Activated gamma-delta T cell (primary cell): Measurements from ENCODE around the gene SYNE2.
A peak's percentile ranks its signal among the peaks of the same experiment; 100 is the strongest.
"Not testable (repeated sequence)": the region's sequence is repeated elsewhere in the genome, so short reads cannot be mapped to it uniquely, and the experiment has no call there.

Experiments used
- DNase-seq: peaks from one replicate; lab custom pipeline; 2025; lab: John Stamatoyannopoulos, UW
- total RNA-seq, 2 donors: gene quantifications; one replicate each; lab custom pipeline; 2026; lab: John Stamatoyannopoulos, UW

Gene SYNE2
- total RNA-seq: 1,781 to 2,044 reads per million in 2 donors

DNA sequence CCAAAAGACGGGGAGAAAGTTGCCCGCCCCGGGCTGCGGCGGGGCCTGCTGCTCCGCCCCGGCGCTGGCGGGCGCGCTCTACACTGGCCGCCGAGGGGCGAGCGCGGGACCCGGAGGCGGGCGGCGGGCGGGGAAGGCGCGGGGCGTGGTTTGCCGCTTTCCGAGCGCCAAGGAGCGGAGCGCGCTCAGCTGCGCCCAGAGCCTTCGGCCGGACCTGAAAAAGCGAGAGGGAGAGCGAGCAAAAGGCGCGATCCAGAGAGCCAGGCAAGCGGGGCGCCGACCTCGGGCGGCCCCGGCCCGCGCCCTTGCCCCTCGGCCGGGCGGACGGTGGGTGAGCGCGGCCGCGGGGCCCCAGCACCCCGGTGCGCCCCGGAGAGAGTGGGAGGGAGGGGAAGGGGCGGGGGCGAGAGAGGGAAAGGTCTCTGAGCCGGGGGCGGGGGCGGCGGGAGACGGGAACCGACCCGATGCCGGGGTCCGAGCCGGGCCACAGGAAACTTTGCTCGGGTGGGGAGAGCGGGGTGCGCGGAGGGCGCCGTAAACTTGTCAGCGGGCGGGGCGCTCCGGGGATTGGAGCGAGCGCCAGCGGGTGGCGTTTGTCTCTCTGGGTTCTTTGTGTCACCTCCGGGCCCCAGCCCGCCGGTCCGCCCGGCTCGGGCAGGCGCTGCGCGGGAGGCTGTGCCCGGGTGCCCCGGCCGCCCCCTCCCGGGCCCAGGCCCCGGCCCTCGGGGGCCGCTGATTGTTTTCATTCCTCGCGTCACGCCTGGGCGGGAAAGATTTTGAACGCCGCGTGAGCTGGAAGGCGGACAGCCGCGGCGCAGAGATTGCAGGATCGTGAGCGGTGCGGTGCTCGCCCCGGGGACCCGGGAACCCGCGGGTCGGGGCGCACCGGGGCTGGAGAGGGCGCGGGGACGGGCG is at the start of gene SYNE2:
TSS of gene SYNE2 (plus strand) at position 188 of the 915 bp plus-strand sequence. CDS start 56,145 bp downstream, outside the sequence.
- DNase-seq: peak; percentile 69

DNA sequence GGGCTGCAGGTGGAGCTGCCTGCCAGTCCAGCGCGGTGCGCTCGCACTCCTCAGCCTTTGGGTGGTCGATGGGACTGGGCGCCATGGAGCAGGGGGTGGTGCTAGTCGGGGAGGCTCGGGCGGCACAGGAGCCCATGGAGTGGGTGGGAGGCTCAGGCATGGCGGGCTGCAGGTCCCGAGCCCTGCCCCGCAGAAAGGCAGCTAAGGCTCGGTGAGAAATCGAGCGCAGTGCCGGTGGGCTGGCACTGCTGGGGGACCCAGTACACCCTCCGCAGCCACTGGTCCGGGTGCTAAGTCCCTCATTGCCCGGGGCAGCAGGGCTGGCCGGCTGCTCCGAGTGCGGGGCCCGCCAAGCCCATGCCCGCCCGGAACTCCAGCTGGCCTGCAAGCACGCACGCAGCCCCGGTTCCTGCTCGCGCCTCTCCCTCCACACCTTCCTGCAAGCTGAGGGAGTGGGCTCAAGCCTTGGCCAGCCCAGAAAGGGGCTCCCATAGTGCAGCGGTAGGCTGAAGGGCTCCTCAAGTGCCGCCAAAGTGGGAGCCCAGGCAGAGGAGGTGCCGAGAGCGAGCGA is 49.5 kb upstream of the SYNE2 start:
- not testable (repeated sequence) for DNase-seq

- DNase-seq: not testable (repeated sequence)
Measured at GRCh38 chr14:63806064-63806463, 46.7 kb upstream of the SYNE2 start.

- not testable (repeated sequence) for DNase-seq
Measured at GRCh38 chr14:63811692-63812091, 41.1 kb upstream of the SYNE2 start.

DNA sequence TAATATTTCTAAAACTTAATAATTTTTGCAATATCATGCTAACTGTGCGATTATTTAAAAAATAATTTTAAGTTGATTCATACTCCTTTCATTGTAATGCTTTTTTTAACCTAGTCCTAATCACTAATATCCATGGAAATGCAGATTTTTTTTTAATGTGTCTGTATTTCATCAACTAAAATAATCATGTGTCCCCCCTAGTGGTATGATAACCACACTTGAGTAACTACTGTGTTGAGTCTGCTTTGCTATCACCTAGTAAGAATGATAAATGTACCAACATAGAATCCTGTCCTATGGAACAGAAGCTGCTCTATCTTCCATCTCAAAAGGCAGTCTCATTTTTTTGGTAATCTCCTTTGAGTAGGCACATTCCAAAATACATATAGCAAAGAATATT is 19.1 kb upstream of the SYNE2 start:
- no peak for DNase-seq

DNA sequence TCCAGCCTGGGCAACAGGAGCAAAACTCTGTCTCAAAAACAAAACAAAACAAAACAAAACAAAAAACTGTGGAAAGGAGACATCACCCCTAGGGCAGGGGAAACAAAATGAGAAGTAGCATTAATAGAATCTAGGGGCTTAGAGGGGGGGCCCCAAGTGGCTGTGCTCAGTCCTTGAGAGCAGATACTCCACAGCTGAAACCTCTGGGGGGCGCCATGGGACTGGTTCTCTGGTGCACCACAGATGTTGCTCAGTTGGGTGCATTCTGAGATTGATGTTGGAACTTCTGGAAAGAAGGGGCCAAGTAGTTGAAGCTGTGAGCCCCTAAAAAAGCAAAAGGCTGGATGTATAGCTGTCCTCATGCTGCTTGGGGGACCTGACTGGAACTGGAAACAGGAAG is 11.8 kb upstream of the SYNE2 start:
- DNase-seq: no peak

GRCh38 chr14:63843796-63844195 is 9.0 kb upstream of the SYNE2 start:
- DNase-seq: no peak

DNA sequence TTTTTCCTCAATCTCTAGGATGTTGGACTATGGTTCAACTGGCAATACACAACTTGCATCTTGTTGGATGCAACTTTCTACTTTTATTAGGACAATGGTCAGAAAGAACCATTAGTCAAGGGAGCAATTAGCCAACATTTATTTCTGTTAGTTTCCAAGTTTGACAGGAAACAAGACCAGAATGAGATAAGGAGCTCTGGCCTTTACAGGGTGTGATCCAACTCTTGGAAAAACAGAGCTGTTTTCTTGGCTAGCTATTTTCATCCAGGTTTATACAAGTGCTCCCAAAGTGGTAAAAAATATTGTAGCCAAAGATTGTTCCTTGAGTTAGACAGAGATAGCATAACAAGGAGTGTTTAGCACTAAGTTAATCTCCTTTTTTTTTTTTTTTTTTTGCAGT is 3.9 kb upstream of the SYNE2 start:
- DNase-seq: no peak

DNA sequence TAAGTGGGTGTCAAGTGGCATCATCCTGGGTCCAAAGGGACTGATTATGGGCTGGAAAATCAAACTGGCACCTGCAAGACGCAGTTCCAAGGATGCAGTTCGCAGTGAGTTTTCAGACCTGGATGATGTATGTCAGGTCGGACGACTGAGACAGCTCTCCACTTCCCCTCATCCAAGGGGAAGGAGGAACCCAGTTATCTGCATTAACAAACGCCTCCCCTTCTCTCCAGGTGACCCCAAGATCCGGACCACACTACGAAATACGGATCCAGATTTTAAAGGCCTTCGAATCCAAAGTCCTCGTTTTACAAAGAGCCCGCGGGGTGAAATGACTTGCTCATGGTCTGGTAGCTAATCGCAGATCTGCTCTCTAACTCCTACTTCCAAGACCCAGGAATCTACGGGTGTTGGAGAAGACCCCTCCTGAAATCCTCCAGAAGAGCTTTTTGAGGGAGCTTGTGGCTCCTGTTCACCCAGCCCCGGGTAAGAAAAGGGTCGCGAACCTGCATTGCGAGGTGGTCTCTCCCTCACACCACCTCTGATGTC is 460 bp upstream of the SYNE2 start:
- DNase-seq: no peak

- peak; percentile 21 for DNase-seq
Measured at GRCh38 chr14:63853831-63854293, 1.1 kb downstream of the SYNE2 start.

GRCh38 chr14:63854330-63854729 is 1.5 kb downstream of the SYNE2 start:
- no peak for DNase-seq

DNA sequence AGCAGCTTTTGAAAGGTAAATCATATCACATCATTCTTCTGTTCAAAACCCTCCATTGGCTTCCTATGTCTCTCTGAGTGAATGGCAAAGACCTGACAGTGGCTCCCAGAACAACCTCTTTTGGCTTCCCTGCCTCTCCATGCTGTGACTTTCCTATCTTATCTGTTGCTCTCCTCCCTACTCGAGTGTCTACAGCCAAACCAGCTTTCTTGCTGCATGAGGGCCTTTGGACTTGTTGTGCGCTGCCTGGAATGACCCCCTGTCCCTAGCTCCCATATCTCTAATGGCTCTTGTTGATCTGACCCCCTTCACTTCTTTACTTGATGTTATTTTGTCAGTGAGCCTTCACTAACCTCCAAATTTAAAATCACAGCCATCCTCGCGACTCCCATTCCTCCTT is 2.5 kb downstream of the SYNE2 start:
- no peak for DNase-seq

GRCh38 chr14:63857466-63858030 is 4.7 kb downstream of the SYNE2 start:
- DNase-seq: no peak

DNA sequence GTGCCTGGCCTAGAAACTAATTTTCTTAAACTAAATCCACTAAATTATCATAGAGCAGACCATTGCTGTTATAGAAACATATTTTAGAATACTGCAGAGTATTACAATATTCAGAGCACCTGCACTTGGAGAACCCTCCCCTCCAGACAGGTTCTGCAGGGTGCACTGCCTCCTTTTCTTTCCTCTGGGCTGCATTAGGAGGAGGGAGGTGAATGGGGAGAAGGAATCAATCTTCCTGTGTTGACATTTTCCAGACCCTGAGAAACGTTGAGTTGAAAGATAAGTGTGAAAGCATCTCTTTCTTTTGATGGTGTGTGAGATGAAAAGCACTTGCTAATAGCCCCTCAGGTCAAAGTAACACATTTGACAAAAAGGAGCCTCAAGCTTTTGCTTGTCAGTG is 7.3 kb downstream of the SYNE2 start:
- no peak for DNase-seq

GRCh38 chr14:63862163-63862562 is 9.4 kb downstream of the SYNE2 start:
- DNase-seq: no peak

DNA sequence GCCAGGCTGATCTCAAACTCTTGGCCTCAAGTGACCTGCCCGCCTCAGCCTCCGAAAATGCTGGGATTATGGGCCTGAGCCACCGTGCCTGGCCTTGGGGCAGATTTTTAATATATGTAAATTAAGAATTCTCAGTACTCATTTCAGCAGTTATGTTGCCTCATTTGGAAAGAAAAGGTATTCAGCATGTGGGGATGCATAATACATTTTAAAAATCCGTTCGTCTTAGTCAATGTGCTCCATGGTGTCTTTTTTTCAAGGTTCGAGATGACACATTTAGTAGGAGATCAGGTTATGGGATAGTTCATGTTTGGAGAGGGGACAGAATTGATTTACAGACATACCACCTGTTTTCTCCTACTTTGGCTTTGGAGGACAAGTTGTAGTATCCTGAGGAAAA is 10.2 kb downstream of the SYNE2 start:
- DNase-seq: no peak

GRCh38 chr14:63864775-63865174 is 12.0 kb downstream of the SYNE2 start:
- DNase-seq: not testable (repeated sequence)

DNA sequence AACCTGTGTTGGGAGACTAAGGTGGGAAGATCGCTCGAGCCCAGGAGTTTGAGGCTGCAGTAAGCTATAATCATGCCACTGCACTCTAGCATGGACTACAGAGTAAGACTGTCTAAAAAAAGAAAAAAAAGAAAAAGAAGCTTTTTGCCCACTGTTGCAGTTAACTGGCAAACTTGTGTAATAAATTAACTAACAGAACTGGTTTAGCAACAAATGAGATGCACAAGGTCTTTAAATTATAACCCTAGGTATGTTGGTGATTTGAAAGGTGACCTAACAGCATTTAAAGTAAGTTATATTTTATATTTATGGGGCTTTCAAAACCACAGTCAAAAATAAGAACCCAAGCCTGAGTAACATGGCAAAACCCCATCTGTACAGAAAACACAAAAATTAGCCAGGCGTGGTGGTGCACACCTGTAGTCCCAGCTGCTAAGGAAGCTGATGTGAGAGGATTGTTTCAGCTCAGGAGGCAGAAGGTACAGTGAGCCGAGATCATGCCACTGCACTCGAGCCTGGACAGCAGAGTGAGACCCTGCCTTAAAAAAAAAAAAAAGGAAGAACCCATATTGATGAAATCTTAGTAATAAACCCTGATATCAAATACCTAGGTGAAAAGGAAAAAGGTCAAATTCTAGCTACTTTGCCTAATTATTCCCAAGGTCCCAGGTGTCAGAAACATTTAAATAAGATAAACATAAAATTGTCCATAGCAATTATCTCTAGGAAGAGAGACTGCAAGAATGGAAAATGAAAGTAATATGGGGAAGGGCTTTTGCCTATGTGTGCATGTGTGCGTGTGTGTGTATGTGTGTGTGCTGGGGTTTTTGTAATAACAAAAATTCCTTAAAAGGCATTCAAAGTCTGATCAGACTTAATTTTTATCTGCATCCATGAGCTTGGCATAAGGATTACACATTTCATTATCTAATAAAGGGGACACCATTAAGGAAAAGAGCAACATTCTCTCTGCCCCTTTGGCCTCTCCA is 15.4 kb downstream of the SYNE2 start:
- no peak for DNase-seq

- DNase-seq: not testable (repeated sequence)
Measured at GRCh38 chr14:63869940-63870752, 17.3 kb downstream of the SYNE2 start.

DNA sequence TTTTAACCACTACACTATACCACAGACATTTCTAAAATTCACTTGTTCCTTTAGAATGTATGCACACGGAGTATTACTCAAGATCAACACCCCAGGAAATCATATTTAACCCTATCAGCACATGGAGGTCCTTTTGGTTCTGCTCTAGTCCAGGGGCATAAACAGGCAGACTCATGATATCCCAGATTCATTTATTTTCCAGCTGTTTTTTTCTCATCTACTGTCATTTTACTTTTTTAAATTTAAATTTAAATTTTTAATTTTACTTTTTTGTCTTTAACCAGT is 17.9 kb downstream of the SYNE2 start:
- not testable (repeated sequence) for DNase-seq

GRCh38 chr14:63874223-63874622 is 21.4 kb downstream of the SYNE2 start:
- DNase-seq: no peak
